Calu3 (cell line): ENCODE results near the gene BACH1. TPM values are rescaled to one million over a fixed set of nuclear protein-coding genes. Genes with fewer than 3 reads are reported as not detected.
"Not testable (repeated sequence)": the region's sequence is repeated elsewhere in the genome, so short reads cannot be mapped to it uniquely, and the experiment has no call there.

ENCODE experiments used
- Bru-seq: library from RNA; stranded (reverse); fragments of 400-500 nt; gene quantifications from one replicate; lab custom pipeline; 2021; lab: Mats Ljungman, UMichigan
- BruChase-seq, 2 experiments: library from RNA; stranded (reverse); fragments of 400-500 nt; gene quantifications; one replicate each; lab custom pipeline; 2021; lab: Mats Ljungman, UMichigan
- BruUV-seq: library from RNA; stranded (reverse); fragments of 400-500 nt; replicated peaks from 2 replicates; lab custom pipeline; 2021; lab: Mats Ljungman, UMichigan
- CTCF ChIA-PET: fragments of 300-600 bp; sonication (Branson Sonifier 250); formaldehyde crosslinking; loops from one replicate; lab custom pipeline; 2022; ENCODE audit warnings: antibody characterized with exemption; lab: Charles Lee
- DNase-seq: peaks from one replicate; pipeline ENCODE4 v3.0.0; 2022
- H3K27ac Mint-ChIP-seq: one replicate; pipeline ENCODE4 v1.8.0; 2022; ENCODE audit warnings: mixed read lengths; ENCODE audit not compliant: unreplicated experiment
- H3K27me3 Mint-ChIP-seq: one replicate; pipeline ENCODE4 v1.8.0; 2022; ENCODE audit warnings: mixed read lengths; ENCODE audit not compliant: unreplicated experiment
- H3K36me3 Mint-ChIP-seq: one replicate; pipeline ENCODE4 v1.8.0; 2022; ENCODE audit warnings: mild to moderate bottlenecking, moderate library complexity, mixed read lengths; ENCODE audit not compliant: insufficient read depth, unreplicated experiment
- H3K4me1 Mint-ChIP-seq: one replicate; pipeline ENCODE4 v1.8.0; 2022; ENCODE audit warnings: mild to moderate bottlenecking, low read depth, mixed read lengths; ENCODE audit not compliant: unreplicated experiment
- H3K4me3 Mint-ChIP-seq: one replicate; pipeline ENCODE4 v1.8.0; 2022; ENCODE audit warnings: mild to moderate bottlenecking, low read depth, moderate library complexity, mixed read lengths; ENCODE audit not compliant: unreplicated experiment
- H3K9me3 Mint-ChIP-seq: one replicate; pipeline ENCODE4 v1.8.0; 2022; ENCODE audit warnings: low read depth, mixed read lengths; ENCODE audit not compliant: unreplicated experiment
- CTCF ChIP-seq: fragments of 200-600 bp; IDR thresholded peaks from one replicate; pipeline ENCODE4 v1.8.0; 2022; ENCODE audit warnings: antibody characterized with exemption; ENCODE audit not compliant: unreplicated experiment
- intact Hi-C: fragments of 100-400 bp; cut with micrococcal nuclease; formaldehyde crosslinking; loops from one replicate; pipeline ENCODE4 v1.10.0; 2022; ENCODE audit not compliant: unreplicated experiment
- long read RNA-seq: library from polyadenylated mRNA; stranded (forward); transcript quantifications from one replicate; pipeline ENCODE4 v2.0.0, GENCODE V29; 2022
- total RNA-seq: library from RNA; stranded (reverse); gene quantifications from 2 replicates; pipeline ENCODE4 v1.2.3, GENCODE V29; 2022

Gene BACH1
- total RNA-seq (78.8 and 80.2 TPM in 2 replicates), Bru-seq, nascent RNA (percentile 97 among the genes with signal in this experiment), BruChase-seq, experiment 1, labeled RNA remaining after a 6-hour chase (percentile 87 among the genes with signal in this experiment), BruChase-seq, experiment 2, labeled RNA remaining after a 2-hour chase (percentile 94 among the genes with signal in this experiment)
- long read RNA-seq, full-length matches to known transcripts: 18 of 31 reads
- long read RNA-seq, partial matches to known transcripts: 7 of 31 reads
- long read RNA-seq, other reads (novel, unspliced or antisense): 6 of 31 reads

GRCh38 chr21:29298348-29299045, at the start of gene BACH1:
Gene BACH1 (plus strand): TSS chr21:29298922. CDS start chr21:29321281, 22,359 bp downstream.
- no peak for TF ChIP-seq CTCF
- Mint-ChIP-seq H3K27ac (peak within 1 kb of the TSS; percentile 92), H3K36me3 (peaks cover 35% of the 10 kb centered on the region), H3K4me1 (peaks cover 8% of the 10 kb centered on the region), H3K9me3 (no peaks in the 10 kb centered on the region), H3K27me3 (no peaks in the 10 kb centered on the region), H3K4me3 (peak within 1 kb of the TSS; percentile 94)
- intact Hi-C loops: no loop called here
- peak; percentile 84 for DNase-seq
- CTCF ChIA-PET: interaction anchor here (0.6 to 1.1 kb wide), 4 partner anchors 16 to 117 kb away, joined by 3 to 5 read pairs (median 3); no protein-coding TSS in a partner anchor
- BruUV-seq: no TSS peak

GRCh38 chr21:29249289-29249688, 49.4 kb upstream of the BACH1 start:
- CTCF ChIA-PET, H3K27ac Mint-ChIP-seq, intact Hi-C loops, H3K27me3 Mint-ChIP-seq, H3K36me3 Mint-ChIP-seq, BruUV-seq, H3K4me1 Mint-ChIP-seq, DNase-seq, H3K9me3 Mint-ChIP-seq, H3K4me3 Mint-ChIP-seq: not testable (repeated sequence)

GRCh38 chr21:29250636-29251035, 48.1 kb upstream of the BACH1 start:
- no peak for TF ChIP-seq CTCF
- Mint-ChIP-seq H3K36me3 (no peaks in the 10 kb centered on the region), H3K27ac (no peak overlapping the region), H3K4me3 (no peak overlapping the region), H3K9me3 (peaks cover 5% of the 10 kb centered on the region), H3K27me3 (no peaks in the 10 kb centered on the region), H3K4me1 (peaks cover under 1% of the 10 kb centered on the region)
- no peak for DNase-seq
- intact Hi-C loops: no loop called here
- CTCF ChIA-PET: no interaction called here
- BruUV-seq: no TSS peak

GRCh38 chr21:29253861-29254260, 44.9 kb upstream of the BACH1 start:
- H3K36me3 Mint-ChIP-seq, H3K27me3 Mint-ChIP-seq, H3K9me3 Mint-ChIP-seq, DNase-seq, H3K4me3 Mint-ChIP-seq, CTCF ChIA-PET, intact Hi-C loops, BruUV-seq, H3K27ac Mint-ChIP-seq: not testable (repeated sequence)
- peaks cover 15% of the 10 kb centered on the region for H3K4me1 Mint-ChIP-seq

- H3K4me1 Mint-ChIP-seq: peaks cover 20% of the 10 kb centered on the region
- no peaks in the 10 kb centered on the region for H3K36me3 Mint-ChIP-seq
- no TSS peak for BruUV-seq
- no peak for TF ChIP-seq CTCF
- H3K27me3 Mint-ChIP-seq: no peaks in the 10 kb centered on the region
- intact Hi-C loops: no loop called here
- H3K27ac Mint-ChIP-seq: no peak overlapping the region
- CTCF ChIA-PET: no interaction called here
- H3K4me3 Mint-ChIP-seq: no peak overlapping the region
- H3K9me3 Mint-ChIP-seq: peaks cover 5% of the 10 kb centered on the region
- DNase-seq: no peak
Observed at GRCh38 chr21:29254550-29254949, 44.2 kb upstream of the BACH1 start.
